ENCODE measurements around the gene TIMM44. TPM values are rescaled to one million over a fixed set of nuclear protein-coding genes. Genes with fewer than 3 reads are reported as not detected.
A peak's percentile ranks its signal among the peaks of the same experiment; 100 is the strongest.

TIMM44 gene
- total RNA-seq, 1 donor from 2014 or later = 89.1 TPM

DNA sequence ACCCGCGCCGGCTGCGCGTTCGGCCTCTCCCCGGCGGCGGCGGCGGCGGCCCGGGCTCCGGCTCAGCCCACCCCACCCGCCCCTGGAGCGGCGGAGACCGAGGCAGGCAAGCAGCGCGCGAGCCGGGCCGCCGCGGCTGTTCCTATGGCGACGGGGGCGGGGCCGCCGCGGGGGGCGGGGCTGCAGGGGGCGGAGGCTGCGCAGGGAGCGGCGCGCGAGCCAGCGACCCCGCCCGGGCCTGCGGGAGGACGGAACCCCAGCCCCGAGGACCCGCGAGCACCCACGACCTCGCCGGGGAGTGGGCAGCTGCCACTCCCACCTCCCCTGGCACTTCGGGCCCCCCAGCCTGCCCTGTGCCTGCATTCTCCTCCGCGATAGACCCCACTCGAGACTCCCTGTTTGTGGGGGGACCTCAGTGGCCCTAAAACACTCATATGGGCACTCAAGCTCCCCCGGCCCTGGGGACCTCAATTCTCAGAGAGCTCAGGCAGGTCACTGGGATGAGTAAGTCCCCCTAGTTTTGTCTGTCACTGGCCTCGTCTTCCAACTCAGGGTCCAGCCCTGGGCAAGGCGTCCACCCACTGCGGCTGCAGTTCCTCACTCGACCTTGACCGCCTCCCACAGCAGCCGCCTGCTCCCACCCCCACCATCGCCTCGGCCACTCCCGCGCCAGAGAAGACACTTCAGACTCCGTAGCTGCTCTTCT is 17.3 kb downstream of the TIMM44 start, which contains the start of gene CTXN1:
Gene CTXN1 (minus strand): TSS at position 115 of the 706 bp plus-strand sequence. CDS start 597 bp downstream, outside the sequence.
- Histone ChIP-seq H3K4me3 (peak within 1 kb of the TSS; percentile 65), H3K27ac (replicated peaks) (no peak within 1 kb of the TSS), H3K27me3 (ENCODE audit: low read depth) (no peaks in the 10 kb centered on the region), H3K36me3 (peaks cover 24% of the 10 kb centered on the region), H3K9me3 (replicated peaks) (no peaks in the 10 kb centered on the region), H3K4me1 (peaks cover 65% of the 10 kb centered on the region)
- TF ChIP-seq, protein P1, sequence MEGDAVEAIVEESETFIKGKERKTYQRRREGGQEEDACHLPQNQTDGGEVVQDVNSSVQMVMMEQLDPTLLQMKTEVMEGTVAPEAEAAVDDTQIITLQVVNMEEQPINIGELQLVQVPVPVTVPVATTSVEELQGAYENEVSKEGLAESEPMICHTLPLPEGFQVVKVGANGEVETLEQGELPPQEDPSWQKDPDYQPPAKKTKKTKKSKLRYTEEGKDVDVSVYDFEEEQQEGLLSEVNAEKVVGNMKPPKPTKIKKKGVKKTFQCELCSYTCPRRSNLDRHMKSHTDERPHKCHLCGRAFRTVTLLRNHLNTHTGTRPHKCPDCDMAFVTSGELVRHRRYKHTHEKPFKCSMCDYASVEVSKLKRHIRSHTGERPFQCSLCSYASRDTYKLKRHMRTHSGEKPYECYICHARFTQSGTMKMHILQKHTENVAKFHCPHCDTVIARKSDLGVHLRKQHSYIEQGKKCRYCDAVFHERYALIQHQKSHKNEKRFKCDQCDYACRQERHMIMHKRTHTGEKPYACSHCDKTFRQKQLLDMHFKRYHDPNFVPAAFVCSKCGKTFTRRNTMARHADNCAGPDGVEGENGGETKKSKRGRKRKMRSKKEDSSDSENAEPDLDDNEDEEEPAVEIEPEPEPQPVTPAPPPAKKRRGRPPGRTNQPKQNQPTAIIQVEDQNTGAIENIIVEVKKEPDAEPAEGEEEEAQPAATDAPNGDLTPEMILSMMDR (IDR thresholded peaks at IDR 0.05; ENCODE audit: borderline replicate concordance) = no peak
- intact Hi-C loops (cut with micrococcal nuclease) = no loop called here
- peak; percentile 71 for DNase-seq

DNA sequence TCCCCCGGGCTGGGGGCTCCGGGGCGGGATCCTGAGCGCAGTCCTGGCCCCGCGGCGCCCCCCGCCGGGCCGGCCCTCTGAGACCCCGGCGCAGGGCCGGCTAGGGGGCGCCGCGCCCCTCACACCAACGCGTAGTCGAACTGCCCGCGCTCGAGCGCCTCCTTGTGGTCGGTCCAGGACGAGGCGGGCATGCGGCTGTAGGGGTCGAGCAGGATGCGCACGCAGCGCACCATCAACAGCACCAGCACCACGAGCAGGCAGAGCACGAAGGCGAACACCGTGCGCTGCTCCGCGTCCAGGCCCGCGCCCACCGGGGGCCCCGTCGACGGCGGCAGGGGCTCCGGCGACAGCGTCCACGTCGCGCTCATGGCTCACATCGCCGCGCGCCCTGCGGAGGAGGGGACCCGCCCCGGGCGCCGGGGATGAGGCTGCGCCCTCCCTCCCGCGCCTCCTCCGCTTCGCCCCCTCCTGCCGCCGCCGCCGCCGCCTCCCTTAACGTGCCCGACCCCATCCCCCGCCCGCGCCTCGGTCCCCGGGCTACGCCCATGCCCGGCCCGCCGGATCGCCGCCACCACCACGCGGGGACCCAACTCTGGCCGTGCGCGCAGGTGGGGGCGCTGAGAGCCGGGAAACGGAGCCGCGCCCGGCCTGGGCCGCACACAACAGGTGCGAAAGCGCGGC is 18.2 kb downstream of the TIMM44 start:
- TF ChIP-seq, protein P1 (IDR thresholded peaks at IDR 0.05; ENCODE audit: borderline replicate concordance) = peak; percentile 83
- intact Hi-C loops (cut with micrococcal nuclease) = no loop called here
- H3K36me3 ChIP-seq = peaks cover 16% of the 10 kb centered on the region
- peaks cover 69% of the 10 kb centered on the region for H3K4me1 ChIP-seq
- H3K9me3 ChIP-seq (replicated peaks) = no peaks in the 10 kb centered on the region
- H3K4me3 ChIP-seq = peak overlapping the region; percentile 65
- DNase-seq = peak; percentile 50
- no peak overlapping the region for H3K27ac ChIP-seq (replicated peaks)
- no peaks in the 10 kb centered on the region for H3K27me3 ChIP-seq (ENCODE audit: low read depth)

DNA sequence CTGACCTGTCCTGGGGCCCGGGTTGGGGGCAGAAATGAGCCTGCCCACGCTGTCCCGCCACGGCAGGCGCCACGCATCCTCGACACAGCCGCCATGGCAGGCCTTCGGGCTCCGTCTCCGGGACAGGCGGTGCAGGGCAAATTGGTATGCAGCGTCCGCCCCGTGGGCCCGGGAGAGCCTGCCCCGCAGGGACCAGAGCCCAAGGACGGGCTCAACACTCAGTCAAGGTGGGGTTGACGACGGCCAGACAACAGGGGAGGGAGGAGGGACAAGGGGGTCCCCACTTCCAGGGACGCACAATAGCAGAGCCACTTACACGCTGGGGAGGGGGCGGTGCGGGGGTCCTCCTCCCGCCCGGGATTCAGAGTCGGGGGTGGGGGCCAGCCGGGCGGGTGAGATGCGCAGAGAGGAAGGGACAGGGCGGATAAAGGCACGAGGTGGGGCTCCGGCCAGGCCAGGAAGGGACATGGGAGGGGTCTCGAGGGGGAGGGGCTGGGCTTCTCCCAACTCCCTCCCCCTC is 18.8 kb downstream of the TIMM44 start:
- H3K4me3 ChIP-seq = peak overlapping the region; percentile 65
- H3K27ac ChIP-seq (replicated peaks) = no peak overlapping the region
- no peak for DNase-seq
- H3K27me3 ChIP-seq (ENCODE audit: low read depth) = no peaks in the 10 kb centered on the region
- H3K36me3 ChIP-seq = peaks cover 15% of the 10 kb centered on the region
- TF ChIP-seq, protein P1 (IDR thresholded peaks at IDR 0.05; ENCODE audit: borderline replicate concordance) = no peak
- no peaks in the 10 kb centered on the region for H3K9me3 ChIP-seq (replicated peaks)
- intact Hi-C loops (cut with micrococcal nuclease) = no loop called here
- H3K4me1 ChIP-seq = peaks cover 71% of the 10 kb centered on the region

DNA sequence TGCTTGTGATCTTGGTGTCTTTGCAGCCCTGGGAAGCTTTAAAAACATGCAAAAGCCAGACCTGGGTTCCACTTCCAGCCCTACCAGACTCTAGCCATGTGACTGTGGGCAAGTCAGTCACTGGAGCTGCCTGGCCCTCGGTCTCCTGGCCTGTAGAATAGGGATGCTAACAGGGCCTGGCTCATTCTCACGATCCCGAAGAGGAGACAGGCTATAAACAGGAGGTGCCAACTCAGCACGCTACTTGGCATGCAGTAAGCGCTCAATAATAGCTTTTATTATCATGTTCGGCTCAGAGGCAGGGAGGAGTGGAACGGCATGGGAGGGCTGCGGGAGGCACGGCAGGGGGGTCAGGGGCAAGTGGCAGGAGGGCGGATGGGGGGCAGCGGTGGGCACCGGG is 19.2 kb downstream of the TIMM44 start:
- no peak for DNase-seq
- Histone ChIP-seq H3K27me3 (ENCODE audit: low read depth) (peaks cover 3% of the 10 kb centered on the region), H3K36me3 (peaks cover 15% of the 10 kb centered on the region), H3K27ac (replicated peaks) (no peak overlapping the region), H3K4me3 (no peak overlapping the region), H3K9me3 (replicated peaks) (no peaks in the 10 kb centered on the region), H3K4me1 (peaks cover 71% of the 10 kb centered on the region)
- intact Hi-C loops (cut with micrococcal nuclease) = no loop called here
- TF ChIP-seq, protein P1 (IDR thresholded peaks at IDR 0.05; ENCODE audit: borderline replicate concordance) = no peak

DNA sequence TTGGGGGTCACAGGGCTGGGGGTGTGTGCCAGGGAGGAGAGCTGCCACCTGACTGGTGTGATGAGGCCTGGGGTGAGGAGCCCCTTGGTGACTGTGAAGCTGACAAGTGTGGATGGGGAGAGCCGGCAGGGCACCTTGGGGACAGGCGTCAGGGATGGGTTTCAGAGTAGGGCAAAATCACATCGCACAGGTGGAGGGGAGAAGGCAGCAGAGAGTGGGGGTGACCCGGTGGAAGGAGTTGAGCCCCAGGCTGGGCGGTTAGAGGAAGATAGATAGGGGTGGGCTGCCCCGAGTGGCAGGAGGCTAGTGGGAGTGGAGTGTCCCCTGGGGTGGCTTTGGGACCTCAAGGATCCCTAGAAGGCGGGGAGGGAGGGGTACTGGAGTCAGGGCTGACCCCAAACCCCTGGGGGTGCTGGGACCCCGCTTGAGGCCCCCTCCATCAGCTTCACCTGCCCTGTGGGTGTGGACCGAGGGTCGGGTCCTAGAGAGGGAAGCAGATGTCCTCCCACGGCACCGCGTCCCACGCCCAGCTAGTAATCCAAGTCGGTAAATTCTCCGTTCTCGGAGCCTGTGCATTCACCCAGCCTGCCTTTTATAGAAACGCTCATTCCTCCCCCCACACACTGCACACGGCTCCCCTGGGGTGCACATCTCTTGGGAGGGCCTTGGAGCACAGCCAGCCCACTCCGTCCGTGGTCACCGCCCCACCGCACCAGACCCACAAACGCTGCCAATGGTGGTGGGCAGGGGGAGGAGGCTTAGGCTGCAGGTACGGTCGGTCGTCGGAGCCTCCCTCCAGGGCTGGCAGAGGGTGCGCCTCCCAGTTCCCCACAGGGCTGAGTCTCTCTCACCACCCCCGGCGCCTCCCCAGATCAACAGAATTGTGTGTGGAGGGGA is 19.9 kb downstream of the TIMM44 start:
- TF ChIP-seq, protein P1 (IDR thresholded peaks at IDR 0.05; ENCODE audit: borderline replicate concordance) = no peak
- H3K27ac ChIP-seq (replicated peaks) = no peak overlapping the region
- H3K27me3 ChIP-seq (ENCODE audit: low read depth) = peaks cover 10% of the 10 kb centered on the region
- DNase-seq = no peak
- H3K4me3 ChIP-seq = no peak overlapping the region
- intact Hi-C loops (cut with micrococcal nuclease) = no loop called here
- H3K4me1 ChIP-seq = peaks cover 71% of the 10 kb centered on the region
- peaks cover 15% of the 10 kb centered on the region for H3K36me3 ChIP-seq
- H3K9me3 ChIP-seq (replicated peaks) = no peaks in the 10 kb centered on the region

Data from left ventricle myocardium inferior (tissue), 1 donor.